IMR-90 (cell line): ENCODE data around the gene MYDGF. TPM values are rescaled to one million over a fixed set of nuclear protein-coding genes. Genes with fewer than 3 reads are reported as not detected.

Source experiments
- ATAC-seq: fragments of 200-7000 bp; cut with Tn5 transposase; 2 replicates; pipeline ENCODE4 v1.9.1; 2020; ENCODE audit warnings: low read depth, mild to moderate bottlenecking, moderate library complexity
- BruUV-seq: library from RNA; stranded (reverse); fragments of 400-500 nt; replicated peaks from 2 replicates; lab custom pipeline; 2021; lab: Mats Ljungman, UMichigan
- CTCF ChIA-PET: fragments of 300-600 bp; formaldehyde crosslinking; extraction: SDS; loops from one replicate; lab custom pipeline; 2021; ENCODE audit warnings: antibody characterized with exemption; lab: Yijun Ruan, JAX
- POLR2A ChIA-PET: fragments of 300-600 bp; sonication (Branson Sonifier 250); formaldehyde crosslinking; loops from one replicate; lab custom pipeline; 2022; ENCODE audit warnings: antibody characterized with exemption; ENCODE audit not compliant: unreplicated experiment; lab: Charles Lee
- DNase-seq: peaks from one replicate; pipeline ENCODE4 v3.0.0; 2013
- H2AFZ ChIP-seq: replicated peaks from 2 replicates; pipeline ENCODE3; 2013; ENCODE audit warnings: low read length, mild to moderate bottlenecking; ENCODE audit not compliant: poor library complexity
- H2AK5ac ChIP-seq: 2 replicates; pipeline ENCODE4 v1.6.1; 2013; ENCODE audit warnings: low read depth, low read length, inconsistent platforms
- H2AK9ac ChIP-seq: replicated peaks from 2 replicates; pipeline ENCODE3; 2013; ENCODE audit warnings: mild to moderate bottlenecking, low read depth, low read length, moderate library complexity; ENCODE audit not compliant: poor library complexity
- H2BK120ac ChIP-seq: 2 replicates; pipeline ENCODE4 v1.6.1; 2013; ENCODE audit warnings: low read depth, low read length, inconsistent platforms
- H2BK15ac ChIP-seq: 3 replicates; pipeline ENCODE4 v1.6.1; 2013; ENCODE audit warnings: low read depth, low read length, inconsistent platforms
- H2BK20ac ChIP-seq: 2 replicates; pipeline ENCODE4 v1.6.1; 2013; ENCODE audit warnings: low read depth, mild to moderate bottlenecking, inconsistent platforms, low read length, moderate library complexity
- H2BK5ac ChIP-seq: 2 replicates; pipeline ENCODE4 v1.6.1; 2013; ENCODE audit warnings: mild to moderate bottlenecking, low read depth, low read length, inconsistent platforms; ENCODE audit not compliant: poor library complexity, severe bottlenecking
- H3K14ac ChIP-seq: replicated peaks from 2 replicates; pipeline ENCODE4 v1.6.1; 2013; ENCODE audit warnings: low read depth, low read length, inconsistent platforms
- H3K18ac ChIP-seq: 2 replicates; pipeline ENCODE4 v1.6.1; 2013; ENCODE audit warnings: low read depth, low read length, control low read depth
- H3K23ac ChIP-seq: 2 replicates; pipeline ENCODE4 v1.6.1; 2013; ENCODE audit warnings: low read depth, low read length, inconsistent platforms
- H3K27ac ChIP-seq: 2 replicates; pipeline ENCODE4 v1.5.1; 2013; ENCODE audit warnings: mild to moderate bottlenecking, control low read depth, low read length; ENCODE audit not compliant: insufficient read depth
- H3K27me3 ChIP-seq: 2 replicates; pipeline ENCODE4 v1.6.1; 2013; ENCODE audit warnings: low read length; ENCODE audit not compliant: control insufficient read depth, insufficient read depth
- H3K36me3 ChIP-seq: 2 replicates; pipeline ENCODE4 v1.6.1; 2013; ENCODE audit warnings: low read length, mixed read lengths; ENCODE audit not compliant: control insufficient read depth, insufficient read depth
- H3K4ac ChIP-seq: 2 replicates; pipeline ENCODE4 v1.6.1; 2013; ENCODE audit warnings: low read depth, low read length, inconsistent platforms
- H3K4me1 ChIP-seq: 2 replicates; pipeline ENCODE4 v1.6.1; 2013; ENCODE audit warnings: low read length, mixed read lengths; ENCODE audit not compliant: control insufficient read depth, insufficient read depth
- H3K4me2 ChIP-seq: 2 replicates; pipeline ENCODE4 v1.6.1; 2013; ENCODE audit warnings: low read depth, mild to moderate bottlenecking, control low read depth, low read length, moderate library complexity
- H3K4me3 ChIP-seq: 2 replicates; pipeline ENCODE4 v1.5.1; 2013; ENCODE audit warnings: low read depth, mild to moderate bottlenecking, control low read depth, low read length, moderate library complexity; ENCODE audit not compliant: insufficient read depth
- H3K56ac ChIP-seq: 2 replicates; pipeline ENCODE4 v1.6.1; 2013; ENCODE audit warnings: low read length, inconsistent platforms; ENCODE audit not compliant: insufficient read depth; ENCODE audit errors: extremely low read depth
- H3K79me1 ChIP-seq, 2 experiments: 2 replicates each; pipeline ENCODE4 v1.6.1; 2013; ENCODE audit warnings: low read length in 2 of 2, inconsistent platforms in 1 of 2, low read depth in 1 of 2
- H3K9ac ChIP-seq: 2 replicates; pipeline ENCODE4 v1.6.1; 2013; ENCODE audit warnings: low read depth, low read length, control low read depth
- H3K9me1 ChIP-seq: 2 replicates; pipeline ENCODE4 v1.6.1; 2013; ENCODE audit warnings: low read length, inconsistent platforms; ENCODE audit not compliant: insufficient read depth
- H3K9me3 ChIP-seq: 2 replicates; pipeline ENCODE4 v1.6.1; 2013; ENCODE audit warnings: low read length; ENCODE audit not compliant: control insufficient read depth, insufficient read depth
- H4K20me1 ChIP-seq: 2 replicates; pipeline ENCODE4 v1.6.1; 2013; ENCODE audit warnings: low read length, inconsistent platforms; ENCODE audit not compliant: insufficient read depth
- H4K5ac ChIP-seq: 2 replicates; pipeline ENCODE4 v1.6.1; 2013; ENCODE audit warnings: mild to moderate bottlenecking, low read depth, low read length, control low read depth
- H4K8ac ChIP-seq, 2 experiments: 2 replicates each; pipeline ENCODE4 v1.6.1; 2013; ENCODE audit warnings: low read depth in 2 of 2, low read length in 2 of 2, control low read depth in 1 of 2, inconsistent platforms in 1 of 2
- H4K91ac ChIP-seq: 2 replicates; pipeline ENCODE4 v1.6.1; 2013; ENCODE audit warnings: low read depth, low read length, inconsistent platforms; ENCODE audit not compliant: insufficient read depth
- CEBPB ChIP-seq: IDR thresholded peaks from 2 replicates; pipeline ENCODE4 v1.6.1; 2012; ENCODE audit warnings: low read depth, low read length, improper control_type of control experiment
- CHD1 ChIP-seq: IDR thresholded peaks from 2 replicates; pipeline ENCODE4 v1.6.1; 2012; ENCODE audit warnings: low read depth, low read length, improper control_type of control experiment
- FOS ChIP-seq: fragments of 150-350 bp; IDR thresholded peaks from 2 replicates; pipeline ENCODE4 v1.6.1; 2016; ENCODE audit warnings: low read depth, low read length
- MAFK ChIP-seq: IDR thresholded peaks from 2 replicates; pipeline ENCODE4 v1.6.1; 2012; ENCODE audit warnings: low read depth, low read length, improper control_type of control experiment
- MAZ ChIP-seq: IDR thresholded peaks from 2 replicates; pipeline ENCODE4 v1.6.1; 2012; ENCODE audit warnings: low read depth, mild to moderate bottlenecking, low read length, improper control_type of control experiment, moderate library complexity, borderline replicate concordance
- MXI1 ChIP-seq: IDR thresholded peaks from 2 replicates; pipeline ENCODE4 v1.6.1; 2012; ENCODE audit warnings: low read depth, mild to moderate bottlenecking, low read length, moderate library complexity, borderline replicate concordance
- NFE2L2 ChIP-seq: fragments of 150-350 bp; IDR thresholded peaks from 2 replicates; pipeline ENCODE4 v1.6.1; 2016; ENCODE audit warnings: low read depth, mild to moderate bottlenecking, low read length
- POLR2A ChIP-seq: IDR thresholded peaks from 2 replicates; pipeline ENCODE4 v1.6.1; 2012; ENCODE audit warnings: mild to moderate bottlenecking, low read depth, low read length
- RAD21 ChIP-seq: IDR thresholded peaks from 2 replicates; pipeline ENCODE4 v1.6.1; 2012; ENCODE audit warnings: low read length, improper control_type of control experiment
- RCOR1 ChIP-seq: IDR thresholded peaks from 2 replicates; pipeline ENCODE4 v1.6.1; 2012; ENCODE audit warnings: mild to moderate bottlenecking, low read length, improper control_type of control experiment; ENCODE audit not compliant: insufficient replicate concordance
- RFX5 ChIP-seq: IDR thresholded peaks from 2 replicates; pipeline ENCODE4 v1.8.0; 2012; ENCODE audit warnings: low read depth, mild to moderate bottlenecking, low read length, moderate library complexity
- SMC3 ChIP-seq: fragments of 150-350 bp; IDR thresholded peaks from 2 replicates; pipeline ENCODE4 v1.6.1; 2016; ENCODE audit warnings: low read depth, mild to moderate bottlenecking, antibody characterized with exemption, low read length, moderate library complexity
- WGBS, 2 experiments: methylation state at CpG; one replicate each; pipeline versions ENCODE4 v1.1.5 to v1.1.7; 2013; ENCODE audit warnings: missing lambda C conversion rate in 2 of 2; ENCODE audit not compliant: insufficient read length in 1 of 2; ENCODE audit errors: extremely low coverage in 2 of 2; 5-methylcytosine and 5-hydroxymethylcytosine counted together
- dilution Hi-C: fragments of 300-500 bp; cut with HindIII; formaldehyde crosslinking; loops from one replicate; pipeline ENCODE4 v1.14.3; 2018; ENCODE audit warnings: low sequenced_read_pairs; ENCODE audit not compliant: unreplicated experiment
- in situ Hi-C: fragments of 300-500 bp; cut with MboI; formaldehyde crosslinking; loops from 3 replicates; pipeline ENCODE4 v1.14.3; 2019; ENCODE audit warnings: low sequenced_read_pairs, inconsistent platforms, mixed read lengths
- intact Hi-C: fragments of 100-400 bp; cut with micrococcal nuclease; formaldehyde crosslinking; loops from 2 replicates; pipeline ENCODE4 v1.10.0; 2022
- polyA plus RNA-seq, 3 experiments: library from polyadenylated mRNA; depleted of rRNA; stranded (reverse); fragments of >200 nt; gene quantifications; 2 replicates each; pipeline ENCODE4 v1.2.3, GENCODE V29; 2012; ENCODE audit warnings: low replicate concordance in 1 of 3
- total RNA-seq: library from RNA; depleted of rRNA; stranded (reverse); fragments of >200 nt; gene quantifications from 2 replicates; pipeline ENCODE4 v1.2.3, GENCODE V29; 2012
- TF ChIP-seq, protein P1 (sequence below): fragments of 150-350 bp; IDR thresholded peaks from 2 replicates; pipeline ENCODE4 v1.6.1; 2016; ENCODE audit warnings: low read depth, mild to moderate bottlenecking, low read length, moderate library complexity, borderline replicate concordance
- TF ChIP-seq, protein P2 (sequence below): fragments of 150-350 bp; IDR thresholded peaks from 2 replicates; pipeline ENCODE4 v1.6.1; 2017; ENCODE audit warnings: mild to moderate bottlenecking, antibody characterized with exemption, low read length, low read depth

The MYDGF gene
- total and polyA plus RNA-seq, 2 of the 4 experiments (the other 2 are of a cell fraction): 203 to 310 TPM

- dilution Hi-C loops (no loop called here), intact Hi-C loops (no loop called here), in situ Hi-C loops (no loop called here)
- H3K14ac ChIP-seq: no peak overlapping the region
- DNase-seq (no peak), ATAC-seq (no peak)
- peaks cover 19% of the 10 kb centered on the region for H3K36me3 ChIP-seq
- ChIA-PET CTCF (interaction anchor here (0.6 kb wide), 1 partner anchor 50 kb away, joined by 4 read pairs; no protein-coding TSS in a partner anchor), POLR2A (no interaction called here)
- H3K4me3 ChIP-seq: no peak overlapping the region
- H4K5ac ChIP-seq: no peak overlapping the region
- TF ChIP-seq RAD21 (no peak), SMC3 (no peak), FOS (no peak), POLR2A (no peak), RCOR1 (no peak), NFE2L2 (no peak), CEBPB (no peak), MAFK (no peak), RFX5 (no peak), MXI1 (no peak), MAZ (no peak), CHD1 (no peak)
- TF ChIP-seq, protein P1, sequence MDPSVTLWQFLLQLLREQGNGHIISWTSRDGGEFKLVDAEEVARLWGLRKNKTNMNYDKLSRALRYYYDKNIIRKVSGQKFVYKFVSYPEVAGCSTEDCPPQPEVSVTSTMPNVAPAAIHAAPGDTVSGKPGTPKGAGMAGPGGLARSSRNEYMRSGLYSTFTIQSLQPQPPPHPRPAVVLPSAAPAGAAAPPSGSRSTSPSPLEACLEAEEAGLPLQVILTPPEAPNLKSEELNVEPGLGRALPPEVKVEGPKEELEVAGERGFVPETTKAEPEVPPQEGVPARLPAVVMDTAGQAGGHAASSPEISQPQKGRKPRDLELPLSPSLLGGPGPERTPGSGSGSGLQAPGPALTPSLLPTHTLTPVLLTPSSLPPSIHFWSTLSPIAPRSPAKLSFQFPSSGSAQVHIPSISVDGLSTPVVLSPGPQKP: no peak
- TF ChIP-seq, protein P2, sequence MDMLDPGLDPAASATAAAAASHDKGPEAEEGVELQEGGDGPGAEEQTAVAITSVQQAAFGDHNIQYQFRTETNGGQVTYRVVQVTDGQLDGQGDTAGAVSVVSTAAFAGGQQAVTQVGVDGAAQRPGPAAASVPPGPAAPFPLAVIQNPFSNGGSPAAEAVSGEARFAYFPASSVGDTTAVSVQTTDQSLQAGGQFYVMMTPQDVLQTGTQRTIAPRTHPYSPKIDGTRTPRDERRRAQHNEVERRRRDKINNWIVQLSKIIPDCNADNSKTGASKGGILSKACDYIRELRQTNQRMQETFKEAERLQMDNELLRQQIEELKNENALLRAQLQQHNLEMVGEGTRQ: no peak
- H3K9me1 ChIP-seq: no peaks in the 10 kb centered on the region
- no peak overlapping the region for H3K27ac ChIP-seq
- no peak overlapping the region for H3K23ac ChIP-seq
- no peak overlapping the region for H3K4me2 ChIP-seq
- no peak overlapping the region for H2BK20ac ChIP-seq
- no peak overlapping the region for H2BK120ac ChIP-seq
- 84% methylated on average over 4 of the region's 4 CpGs; no CpG with 5 or more reads in 1 of the 2 experiments for WGBS, 2 experiments
- H3K27me3 ChIP-seq: no peaks in the 10 kb centered on the region
- H3K9ac ChIP-seq: no peak overlapping the region
- H2AK9ac ChIP-seq: no peak overlapping the region
- H3K56ac ChIP-seq: no peak overlapping the region
- no TSS peak for BruUV-seq
- no peak overlapping the region for H4K8ac ChIP-seq
- peaks cover 8 to 13% of the 10 kb centered on the region in 2 experiments for H3K79me1 ChIP-seq
- H4K91ac ChIP-seq: no peak overlapping the region
- no peak overlapping the region for H2BK5ac ChIP-seq
- H4K20me1 ChIP-seq: peaks cover 8% of the 10 kb centered on the region
- H3K4ac ChIP-seq: no peak overlapping the region
- H3K18ac ChIP-seq: no peak overlapping the region
- H2AK5ac ChIP-seq: no peak overlapping the region
- H2BK15ac ChIP-seq: no peak overlapping the region
- no peak overlapping the region for H2AFZ ChIP-seq
- no peaks in the 10 kb centered on the region for H3K9me3 ChIP-seq
- peaks cover 4% of the 10 kb centered on the region; the same call in 1 of the 2 replicates for H3K4me1 ChIP-seq
Observed at GRCh38 chr19:4673726-4674125, 3.6 kb upstream of the MYDGF start.
